NCI-H82 (cell line): ENCODE results near the gene SHISA8.
"Not testable (repeated sequence)": the region's sequence is repeated elsewhere in the genome, so short reads cannot be mapped to it uniquely, and the experiment has no call there.

Experiments used
- DNase-seq: peaks from one replicate; lab custom pipeline; 2025; lab: John Stamatoyannopoulos, UW

SHISA8 gene

GRCh38 chr22:41899110-41899509, 15.8 kb downstream of the SHISA8 start:
- DNase-seq = no peak

- DNase-seq = no peak
These were observed 16.2 kb downstream of the SHISA8 start for GRCh38 chr22:41898645-41899044.

- DNase-seq = no peak
These were observed 21.1 kb downstream of the SHISA8 start for GRCh38 chr22:41893591-41894375.

- DNase-seq = no peak
These were observed 22.2 kb downstream of the SHISA8 start for GRCh38 chr22:41892721-41893120.

GRCh38 chr22:41891407-41891806, 23.5 kb downstream of the SHISA8 start:
- DNase-seq = no peak

GRCh38 chr22:41888627-41889200, 26.2 kb downstream of the SHISA8 start:
- no peak for DNase-seq

GRCh38 chr22:41885516-41885915, 29.4 kb downstream of the SHISA8 start:
- DNase-seq = no peak

- no peak for DNase-seq
These were observed 29.8 kb downstream of the SHISA8 start for GRCh38 chr22:41885116-41885515.

GRCh38 chr22:41883400-41883799, 31.5 kb downstream of the SHISA8 start:
- DNase-seq = no peak

- no peak for DNase-seq
These were observed 34.2 kb downstream of the SHISA8 start for GRCh38 chr22:41880653-41881052.

GRCh38 chr22:41876675-41877074, 38.2 kb downstream of the SHISA8 start:
- no peak for DNase-seq

- no peak for DNase-seq
These were observed 38.6 kb downstream of the SHISA8 start for GRCh38 chr22:41876275-41876674.

- DNase-seq = no peak
These were observed 39.2 kb downstream of the SHISA8 start for GRCh38 chr22:41875531-41876270.

GRCh38 chr22:41874090-41874489, 40.8 kb downstream of the SHISA8 start:
- DNase-seq = no peak

- no peak for DNase-seq
These were observed 41.5 kb downstream of the SHISA8 start for GRCh38 chr22:41873391-41873790.

GRCh38 chr22:41870786-41871185, 44.1 kb downstream of the SHISA8 start:
- no peak for DNase-seq

GRCh38 chr22:41870081-41870480, 44.8 kb downstream of the SHISA8 start:
- not testable (repeated sequence) for DNase-seq

- no peak for DNase-seq
These were observed 46.3 kb downstream of the SHISA8 start for GRCh38 chr22:41868556-41868955.

- no peak for DNase-seq
These were observed 51.4 kb downstream of the SHISA8 start for GRCh38 chr22:41863472-41863871.

- no peak for DNase-seq
These were observed 52.2 kb downstream of the SHISA8 start for GRCh38 chr22:41862530-41863266.

- no peak for DNase-seq
These were observed 52.7 kb downstream of the SHISA8 start for GRCh38 chr22:41862160-41862529.
